H9 (cell line): ENCODE measurements around the gene RCHY1. TPM values are rescaled to one million over a fixed set of nuclear protein-coding genes. Genes with fewer than 3 reads are reported as not detected.

Experiments used
- DNase-seq: peaks from one replicate; pipeline ENCODE4 v3.0.0-alpha.2; 2017
- H2AFZ ChIP-seq: one replicate; pipeline ENCODE4 v1.6.1; 2013; ENCODE audit warnings: mild to moderate bottlenecking, low read length, control low read depth, moderate library complexity
- H2AK5ac ChIP-seq: 2 replicates; pipeline ENCODE4 v1.6.1; 2013; ENCODE audit warnings: low read length, control low read depth, mixed read lengths; ENCODE audit not compliant: insufficient read length
- H2BK120ac ChIP-seq: one replicate; pipeline ENCODE4 v1.6.1; 2013; ENCODE audit warnings: low read depth, mild to moderate bottlenecking, low read length, control low read depth, inconsistent platforms; ENCODE audit not compliant: poor library complexity, severe bottlenecking
- H2BK12ac ChIP-seq: 2 replicates; pipeline ENCODE4 v1.6.1; 2013; ENCODE audit warnings: low read length, control low read depth, mixed read lengths, low read depth; ENCODE audit not compliant: insufficient read length
- H2BK15ac ChIP-seq: 2 replicates; pipeline ENCODE4 v1.6.1; 2013; ENCODE audit warnings: low read depth, low read length, control low read depth
- H2BK20ac ChIP-seq: one replicate; pipeline ENCODE4 v1.6.1; 2013; ENCODE audit warnings: low read depth, mild to moderate bottlenecking, low read length, control low read depth, inconsistent platforms; ENCODE audit not compliant: poor library complexity, severe bottlenecking
- H2BK5ac ChIP-seq: 2 replicates; pipeline ENCODE4 v1.6.1; 2013; ENCODE audit warnings: low read length, control low read depth, mixed read lengths; ENCODE audit not compliant: insufficient read length
- H3K14ac ChIP-seq: 2 replicates; pipeline ENCODE4 v1.6.1; 2013; ENCODE audit warnings: low read length, control low read depth; ENCODE audit not compliant: insufficient read depth
- H3K18ac ChIP-seq: 2 replicates; pipeline ENCODE4 v1.6.1; 2013; ENCODE audit warnings: low read depth, mild to moderate bottlenecking, mixed read lengths, low read length, control low read depth; ENCODE audit not compliant: insufficient read length
- H3K23ac ChIP-seq: 2 replicates; pipeline ENCODE4 v1.6.1; 2013; ENCODE audit warnings: low read length, control low read depth, mixed read lengths, low read depth; ENCODE audit not compliant: insufficient read length
- H3K23me2 ChIP-seq: 2 replicates; pipeline ENCODE4 v1.6.1; 2013; ENCODE audit warnings: low read depth, mild to moderate bottlenecking, mixed read lengths, low read length, control low read depth; ENCODE audit not compliant: insufficient read length, poor library complexity, severe bottlenecking
- H3K27ac ChIP-seq: 2 replicates; pipeline ENCODE4 v1.5.1; 2013; ENCODE audit warnings: low read length, control low read depth, mixed read lengths, low read depth; ENCODE audit not compliant: insufficient read length
- H3K27me3 ChIP-seq: 2 replicates; pipeline ENCODE4 v1.6.1; 2013; ENCODE audit warnings: low read length, control low read depth, inconsistent platforms; ENCODE audit not compliant: insufficient read depth
- H3K4ac ChIP-seq: 2 replicates; pipeline ENCODE4 v1.6.1; 2013; ENCODE audit warnings: low read depth, mild to moderate bottlenecking, control low read depth, inconsistent platforms, low read length, moderate library complexity
- H3K4me1 ChIP-seq: 2 replicates; pipeline ENCODE4 v1.6.1; 2013; ENCODE audit warnings: low read length, control low read depth, inconsistent platforms; ENCODE audit not compliant: insufficient read depth
- H3K4me2 ChIP-seq: 2 replicates; pipeline ENCODE4 v1.6.1; 2013; ENCODE audit warnings: low read length, control low read depth, mixed read lengths; ENCODE audit not compliant: insufficient read length, insufficient read depth
- H3K56ac ChIP-seq: 2 replicates; pipeline ENCODE4 v1.6.1; 2013; ENCODE audit warnings: low read depth, mild to moderate bottlenecking, mixed read lengths, low read length, control low read depth; ENCODE audit not compliant: insufficient read length
- H3K79me1 ChIP-seq: 2 replicates; pipeline ENCODE4 v1.6.1; 2013; ENCODE audit warnings: low read depth, mild to moderate bottlenecking, moderate library complexity, low read length, control low read depth, inconsistent platforms; ENCODE audit not compliant: insufficient read depth, poor library complexity, severe bottlenecking
- H3K79me2 ChIP-seq: 2 replicates; pipeline ENCODE4 v1.6.1; 2013; ENCODE audit warnings: low read length, control low read depth, inconsistent platforms; ENCODE audit not compliant: insufficient read depth
- H3K9ac ChIP-seq: 2 replicates; pipeline ENCODE4 v1.6.1; 2013; ENCODE audit warnings: low read length, control low read depth, mixed read lengths; ENCODE audit not compliant: insufficient read length; ENCODE audit errors: extremely low read depth
- H3K9me3 ChIP-seq: one replicate; pipeline ENCODE4 v1.6.1; 2013; ENCODE audit warnings: low read depth, low read length, inconsistent platforms; ENCODE audit not compliant: control insufficient read depth
- H3T11ph ChIP-seq: one replicate; pipeline ENCODE4 v1.6.1; 2013; ENCODE audit warnings: mild to moderate bottlenecking, low read length, control low read depth, inconsistent platforms
- H4K20me1 ChIP-seq: one replicate; pipeline ENCODE4 v1.6.1; 2013; ENCODE audit not compliant: control insufficient read depth, insufficient read length, insufficient read depth
- H4K5ac ChIP-seq: 2 replicates; pipeline ENCODE4 v1.6.1; 2013; ENCODE audit warnings: low read depth, mild to moderate bottlenecking, mixed read lengths, low read length, control low read depth; ENCODE audit not compliant: insufficient read length
- H4K8ac ChIP-seq: replicated peaks from 2 replicates; pipeline ENCODE4 v1.6.1; 2013; ENCODE audit warnings: low read length, control low read depth, mixed read lengths, low read depth; ENCODE audit not compliant: insufficient read length
- H4K91ac ChIP-seq: 2 replicates; pipeline ENCODE4 v1.6.1; 2013; ENCODE audit warnings: low read depth, mild to moderate bottlenecking, moderate library complexity, mixed read lengths, low read length, control low read depth; ENCODE audit not compliant: insufficient read length
- H3K27ac Mint-ChIP-seq, 3 experiments: 2 replicates in 2 of 3; 3 replicates in 1 of 3; pipeline ENCODE4 v1.8.0; 2020 to 2021; ENCODE audit warnings: mixed read lengths in 3 of 3, mild to moderate bottlenecking in 1 of 3, moderate library complexity in 1 of 3
- H3K27me3 Mint-ChIP-seq: 2 replicates; pipeline ENCODE4 v1.8.0; 2021; ENCODE audit warnings: low read depth, mild to moderate bottlenecking, moderate library complexity, mixed read lengths
- H3K36me3 Mint-ChIP-seq, 3 experiments: 2 replicates in 2 of 3; 3 replicates in 1 of 3; pipeline ENCODE4 v1.8.0; 2020 to 2021; ENCODE audit warnings: low read depth in 3 of 3, mixed read lengths in 3 of 3; ENCODE audit not compliant: insufficient read depth in 1 of 3
- H3K4me1 Mint-ChIP-seq, 2 experiments: 2 replicates each; pipeline ENCODE4 v1.8.0; 2020; ENCODE audit warnings: mixed read lengths in 2 of 2
- H3K4me3 Mint-ChIP-seq, 2 experiments: 2 replicates in 1 of 2; 3 replicates in 1 of 2; pipeline ENCODE4 v1.8.0; 2020 to 2021; ENCODE audit warnings: mild to moderate bottlenecking in 2 of 2, mixed read lengths in 2 of 2, moderate library complexity in 1 of 2
- H3K9me3 Mint-ChIP-seq, 2 experiments: 2 replicates in 1 of 2; 3 replicates in 1 of 2; pipeline ENCODE4 v1.8.0; 2020; ENCODE audit warnings: mild to moderate bottlenecking in 2 of 2, mixed read lengths in 2 of 2, moderate library complexity in 1 of 2
- CTCF ChIP-seq: fragments of 200-600 bp; sonication (generic); conservative IDR thresholded peaks from 3 replicates; pipeline ENCODE4 v1.8.0; 2021; ENCODE audit warnings: antibody characterized with exemption, mild to moderate bottlenecking
- WGBS: extraction: QIAGEN DNeasy Blood & Tissue Kit; methylation state at CpG from one replicate; pipeline ENCODE4 v1.1.7; 2013; ENCODE audit warnings: missing lambda C conversion rate, low lambda C conversion rate, mixed read lengths; ENCODE audit not compliant: insufficient read length; ENCODE audit errors: extremely low coverage; 5-methylcytosine and 5-hydroxymethylcytosine counted together
- total RNA-seq: library from RNA; stranded (reverse); gene quantifications from 2 replicates; pipeline ENCODE4 v1.2.1, GENCODE V29; 2021

The RCHY1 gene
- total RNA-seq, 1 experiment from 2014 or later, result 47.9 TPM

- no peaks in the 10 kb centered on the region for H3K27me3 Mint-ChIP-seq
- Histone ChIP-seq H4K91ac (no peak overlapping the region), H3T11ph (no peak overlapping the region), H2BK20ac (no peak overlapping the region), H2AFZ (no peak overlapping the region), H3K4me1 (no peaks in the 10 kb centered on the region), H3K4me2 (no peak overlapping the region), H3K9me3 (no peaks in the 10 kb centered on the region), H3K23me2 (no peaks in the 10 kb centered on the region), H3K9ac (no peak overlapping the region), H3K18ac (no peak overlapping the region), H3K23ac (no peak overlapping the region), H2AK5ac (no peak overlapping the region), H2BK12ac (no peak overlapping the region), H3K4ac (no peak overlapping the region), H3K27me3 (no peaks in the 10 kb centered on the region), H2BK15ac (no peak overlapping the region), H4K8ac (no peak overlapping the region), H4K20me1 (no peaks in the 10 kb centered on the region), H3K14ac (no peak overlapping the region), H2BK5ac (no peak overlapping the region), H3K79me1 (no peaks in the 10 kb centered on the region), H3K56ac (no peak overlapping the region), H2BK120ac (no peak overlapping the region), H3K79me2 (no peaks in the 10 kb centered on the region; the same call in 1 of the 2 replicates), H4K5ac (no peak overlapping the region), H3K27ac (no peak overlapping the region)
- peaks cover 0 to 10% of the 10 kb centered on the region in 2 experiments; a peak in 3 of 5 replicates for H3K9me3 Mint-ChIP-seq
- no peak overlapping the region for H3K27ac Mint-ChIP-seq
- no peak overlapping the region for H3K4me3 Mint-ChIP-seq
- peaks cover 30 to 56% (median 52%) of the 10 kb centered on the region in 3 experiments for H3K36me3 Mint-ChIP-seq
- TF ChIP-seq CTCF, result no peak
- no peak for DNase-seq
- no peaks in the 10 kb centered on the region for H3K4me1 Mint-ChIP-seq
- no CpG with 5 or more reads among the region's 2 CpGs for WGBS
Observed at GRCh38 chr4:75502671-75503070, 11.5 kb downstream of the RCHY1 start.
